Mesangial cell (primary cell): Measurements from ENCODE around the gene BTBD7. TPM values are rescaled to one million over a fixed set of nuclear protein-coding genes. Genes with fewer than 3 reads are reported as not detected.

Source experiments
- total RNA-seq: library from RNA; depleted of rRNA; stranded (reverse); fragments of >200 nt; gene quantifications from 2 replicates; pipeline ENCODE4 v1.2.3, GENCODE V29; 2015

The BTBD7 gene, protein sequence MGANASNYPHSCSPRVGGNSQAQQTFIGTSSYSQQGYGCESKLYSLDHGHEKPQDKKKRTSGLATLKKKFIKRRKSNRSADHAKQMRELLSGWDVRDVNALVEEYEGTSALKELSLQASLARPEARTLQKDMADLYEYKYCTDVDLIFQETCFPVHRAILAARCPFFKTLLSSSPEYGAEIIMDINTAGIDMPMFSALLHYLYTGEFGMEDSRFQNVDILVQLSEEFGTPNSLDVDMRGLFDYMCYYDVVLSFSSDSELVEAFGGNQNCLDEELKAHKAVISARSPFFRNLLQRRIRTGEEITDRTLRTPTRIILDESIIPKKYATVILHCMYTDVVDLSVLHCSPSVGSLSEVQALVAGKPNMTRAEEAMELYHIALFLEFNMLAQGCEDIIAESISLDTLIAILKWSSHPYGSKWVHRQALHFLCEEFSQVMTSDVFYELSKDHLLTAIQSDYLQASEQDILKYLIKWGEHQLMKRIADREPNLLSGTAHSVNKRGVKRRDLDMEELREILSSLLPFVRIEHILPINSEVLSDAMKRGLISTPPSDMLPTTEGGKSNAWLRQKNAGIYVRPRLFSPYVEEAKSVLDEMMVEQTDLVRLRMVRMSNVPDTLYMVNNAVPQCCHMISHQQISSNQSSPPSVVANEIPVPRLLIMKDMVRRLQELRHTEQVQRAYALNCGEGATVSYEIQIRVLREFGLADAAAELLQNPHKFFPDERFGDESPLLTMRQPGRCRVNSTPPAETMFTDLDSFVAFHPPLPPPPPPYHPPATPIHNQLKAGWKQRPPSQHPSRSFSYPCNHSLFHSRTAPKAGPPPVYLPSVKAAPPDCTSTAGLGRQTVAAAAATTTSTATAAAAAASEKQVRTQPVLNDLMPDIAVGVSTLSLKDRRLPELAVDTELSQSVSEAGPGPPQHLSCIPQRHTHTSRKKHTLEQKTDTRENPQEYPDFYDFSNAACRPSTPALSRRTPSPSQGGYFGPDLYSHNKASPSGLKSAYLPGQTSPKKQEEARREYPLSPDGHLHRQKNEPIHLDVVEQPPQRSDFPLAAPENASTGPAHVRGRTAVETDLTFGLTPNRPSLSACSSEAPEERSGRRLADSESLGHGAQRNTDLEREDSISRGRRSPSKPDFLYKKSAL
- 12.4 and 21.7 TPM in 2 replicates for total RNA-seq

DNA sequence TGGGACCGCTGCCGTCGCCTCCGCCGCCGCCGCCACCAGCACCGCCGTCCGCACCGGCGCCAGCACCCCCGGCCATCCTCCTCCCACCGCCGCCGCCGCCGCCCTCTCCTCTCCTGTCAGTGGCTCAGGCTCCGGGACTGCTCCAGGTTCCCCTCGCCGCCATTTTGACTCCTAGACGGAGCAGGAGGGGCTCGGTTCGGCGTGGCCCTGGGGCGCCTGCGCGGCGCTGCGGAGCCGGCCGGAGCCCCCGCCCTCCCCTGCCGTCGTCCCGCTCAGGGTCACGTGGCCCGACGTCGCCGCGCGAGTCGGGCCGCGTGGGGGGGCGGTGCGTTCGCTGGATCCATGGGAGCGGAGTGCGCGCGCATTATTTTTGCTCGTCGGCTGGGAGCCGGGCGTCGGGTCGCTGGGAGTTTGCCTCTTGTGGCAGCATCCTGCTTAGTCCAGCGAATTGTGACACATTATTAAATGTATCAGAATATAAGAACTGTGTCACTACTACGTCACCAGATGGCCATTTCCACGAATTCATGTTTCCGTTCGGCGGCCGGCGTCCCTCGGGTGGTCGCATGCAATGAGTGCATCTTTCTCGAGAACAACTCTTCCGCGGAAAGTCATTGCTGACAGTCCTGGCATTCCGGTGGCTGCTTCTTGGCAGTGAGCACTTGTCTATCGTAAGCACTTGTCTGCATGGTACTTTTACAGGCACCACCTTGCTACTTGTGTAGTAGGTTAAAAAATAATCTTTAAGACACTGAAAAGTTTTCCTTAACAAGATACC, at the start of gene BTBD7:
Gene BTBD7, minus strand, starts transcription at position 184 of the 778 bp plus-strand sequence. CDS start 36,985 bp downstream, outside the sequence.

DNA sequence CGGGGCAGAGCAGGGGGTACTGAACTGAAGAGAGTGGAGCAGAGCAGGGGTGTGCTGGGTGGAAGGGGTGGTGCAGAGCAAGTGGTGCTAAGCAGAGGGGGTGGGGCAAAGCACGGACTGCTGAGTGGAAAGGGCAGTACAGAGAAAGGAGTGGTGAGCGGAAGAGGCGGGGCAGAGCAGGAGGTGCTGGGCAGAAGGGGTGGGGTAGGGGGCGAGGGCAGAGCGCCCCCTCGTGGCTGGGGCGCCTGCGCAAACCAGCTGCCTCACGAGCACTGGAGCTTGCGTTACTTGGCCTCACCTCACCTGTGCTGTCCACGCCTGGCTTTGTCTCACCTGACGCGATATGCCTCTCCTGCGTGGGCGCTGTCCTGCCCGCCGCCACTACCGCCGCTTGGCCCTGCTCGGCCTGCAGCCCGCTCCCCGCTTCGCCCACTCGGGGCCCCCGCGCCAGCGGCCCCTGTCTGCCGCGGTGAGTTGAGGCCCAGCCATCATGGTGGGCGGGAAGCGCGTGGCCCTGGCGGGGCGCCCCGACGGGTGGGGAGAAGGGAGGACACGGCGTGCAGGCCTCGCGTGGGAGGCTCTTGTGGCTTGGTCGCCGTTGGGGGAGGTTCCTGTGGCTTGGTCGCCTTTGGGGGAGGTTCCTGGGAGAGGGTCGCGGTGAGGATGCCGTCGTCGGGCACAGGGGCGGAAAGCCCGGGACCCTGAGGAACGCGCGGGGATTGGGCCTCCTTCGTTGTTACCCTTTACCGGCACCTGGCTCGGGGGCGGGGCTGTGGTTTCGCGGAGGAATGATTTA, 14.3 kb upstream of the BTBD7 start, which contains the start of gene COX8C:
Gene COX8C, plus strand, starts transcription at position 257 of the 796 bp plus-strand sequence. Its CDS starts 87 bp downstream, at position 344.

DNA sequence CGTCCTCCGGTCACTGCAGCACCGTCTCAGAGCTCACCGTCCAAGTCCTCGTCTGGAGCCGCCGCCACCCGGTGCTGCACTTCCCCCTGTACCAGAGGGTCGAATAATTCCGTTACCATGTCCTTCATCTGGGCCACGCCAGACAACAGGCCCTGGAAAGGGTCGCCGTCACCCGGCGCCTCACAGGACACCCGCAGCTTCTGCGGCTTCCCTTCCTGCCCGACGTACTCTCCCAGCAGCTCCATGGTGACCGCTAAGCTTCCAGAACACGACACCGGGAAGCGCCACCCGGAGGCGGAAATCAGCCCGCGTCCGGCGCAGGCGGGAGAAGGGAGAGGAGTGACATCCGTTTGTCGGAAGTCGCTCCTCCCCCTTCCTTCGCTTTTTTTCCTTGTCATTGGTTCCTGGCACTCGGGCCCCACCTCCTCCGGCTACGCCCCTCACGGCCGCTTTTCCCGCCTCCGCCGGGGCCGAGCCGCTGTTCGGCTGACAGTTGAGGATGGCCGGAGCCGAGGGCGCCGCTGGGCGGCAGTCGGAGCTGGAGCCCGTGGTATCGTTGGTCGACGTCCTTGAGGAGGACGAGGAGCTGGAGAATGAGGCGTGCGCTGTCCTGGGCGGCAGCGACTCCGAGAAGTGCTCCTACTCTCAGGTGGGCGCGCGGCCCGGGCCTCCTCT, 125.9 kb downstream of the BTBD7 start, which contains the start of the genes GON7 and UBR7:
Gene GON7, minus strand, starts transcription at position 273 of the 675 bp plus-strand sequence. Its CDS starts 28 bp downstream, at position 245.
Gene UBR7, plus strand, starts transcription at position 464 of the 675 bp plus-strand sequence. Its CDS starts 36 bp downstream, at position 500.

Other genes starting within 250 kb of the BTBD7 start
- 23.8 and 37.8 TPM in 2 replicates for gene ITPK1, start 217.1 kb downstream of the BTBD7 start, total RNA-seq
- gene MOAP1, start 148.1 kb downstream of the BTBD7 start, total RNA-seq = 10.8 and 27.6 TPM in 2 replicates
- 4.6 and 7.4 TPM in 2 replicates for gene LYSET, start 147.7 kb downstream of the BTBD7 start, total RNA-seq
- gene GON7, start 126.0 kb downstream of the BTBD7 start, total RNA-seq = 7.0 and 9.1 TPM in 2 replicates
- 30.3 and 33.2 TPM in 2 replicates for gene UBR7, start 125.8 kb downstream of the BTBD7 start, total RNA-seq
- not detected in 2 replicates for gene COX8C, start 14.1 kb upstream of the BTBD7 start, total RNA-seq
- 0.13 TPM in 1 of 2 replicates, not detected in the other for gene UNC79, start 97.9 kb upstream of the BTBD7 start, total RNA-seq